Mesendoderm (in vitro differentiated cells): Measurements from ENCODE around the gene DMD.

Experiments used
- DNase-seq: peaks from one replicate; pipeline ENCODE4 v3.0.0; 2013
- H2AK5ac ChIP-seq: 2 replicates; pipeline ENCODE4 v1.6.1; 2013; ENCODE audit warnings: low read length, inconsistent platforms
- H2BK120ac ChIP-seq: 2 replicates; pipeline ENCODE4 v1.6.1; 2013; ENCODE audit warnings: low read depth, mild to moderate bottlenecking, low read length, moderate library complexity, mixed read lengths
- H2BK15ac ChIP-seq: replicated peaks from 2 replicates; pipeline ENCODE4 v1.6.1; 2013; ENCODE audit warnings: low read depth, mild to moderate bottlenecking, moderate library complexity
- H2BK5ac ChIP-seq: 2 replicates; pipeline ENCODE4 v1.6.1; 2013; ENCODE audit warnings: low read length, inconsistent platforms
- H3K18ac ChIP-seq: 2 replicates; pipeline ENCODE4 v1.6.1; 2013; ENCODE audit warnings: mild to moderate bottlenecking, low read length, mixed read lengths
- H3K23ac ChIP-seq: one replicate; pipeline ENCODE4 v1.6.1; 2013; ENCODE audit warnings: low read length
- H3K27ac ChIP-seq: 2 replicates; pipeline ENCODE4 v1.5.1; 2013; ENCODE audit warnings: low read depth, mild to moderate bottlenecking, inconsistent platforms, low read length, moderate library complexity
- H3K27me3 ChIP-seq: 2 replicates; pipeline ENCODE4 v1.6.1; 2013; ENCODE audit warnings: low read length, control low read depth, mild to moderate bottlenecking, inconsistent platforms; ENCODE audit not compliant: insufficient read depth, poor library complexity
- H3K36me3 ChIP-seq: 2 replicates; pipeline ENCODE4 v1.6.1; 2013; ENCODE audit warnings: low read length, inconsistent platforms; ENCODE audit not compliant: control insufficient read depth, insufficient read depth
- H3K4ac ChIP-seq: one replicate; pipeline ENCODE4 v1.6.1; 2013; ENCODE audit warnings: low read depth, mild to moderate bottlenecking, low read length, moderate library complexity
- H3K4me1 ChIP-seq: 2 replicates; pipeline ENCODE4 v1.6.1; 2013; ENCODE audit warnings: low read depth, low read length, inconsistent platforms; ENCODE audit not compliant: control insufficient read depth
- H3K4me2 ChIP-seq: 2 replicates; pipeline ENCODE4 v1.6.1; 2013; ENCODE audit warnings: low read length
- H3K4me3 ChIP-seq: 2 replicates; pipeline ENCODE4 v1.5.1; 2013; ENCODE audit warnings: mild to moderate bottlenecking, low read length
- H3K56ac ChIP-seq: one replicate; pipeline ENCODE4 v1.6.1; 2013; ENCODE audit warnings: low read length
- H3K79me1 ChIP-seq: 2 replicates; pipeline ENCODE4 v1.6.1; 2013; ENCODE audit warnings: low read length, inconsistent platforms
- H3K79me2 ChIP-seq: 2 replicates; pipeline ENCODE4 v1.6.1; 2013; ENCODE audit warnings: mild to moderate bottlenecking, low read length; ENCODE audit not compliant: control insufficient read depth, insufficient read depth
- H3K9ac ChIP-seq: 2 replicates; pipeline ENCODE4 v1.6.1; 2013; ENCODE audit warnings: low read length, inconsistent platforms
- H4K5ac ChIP-seq: one replicate; pipeline ENCODE4 v1.6.1; 2013; ENCODE audit warnings: low read length
- H4K8ac ChIP-seq: one replicate; pipeline ENCODE4 v1.6.1; 2013; ENCODE audit warnings: low read depth, mild to moderate bottlenecking, control low read depth, low read length, moderate library complexity
- WGBS: extraction: QIAGEN DNeasy Blood & Tissue Kit; methylation state at CpG from one replicate; pipeline ENCODE4 v1.1.7; 2013; ENCODE audit warnings: low lambda C conversion rate, missing lambda C conversion rate; ENCODE audit not compliant: insufficient coverage; ENCODE audit errors: extremely low coverage; 5-methylcytosine and 5-hydroxymethylcytosine counted together

The DMD gene

GRCh38 chrX:31255310-31256033, 1955.9 kb downstream of the DMD start:
- Histone ChIP-seq H3K4me1 (no peaks in the 10 kb centered on the region), H2BK15ac (no peak overlapping the region), H3K79me1 (no peaks in the 10 kb centered on the region), H3K79me2 (no peaks in the 10 kb centered on the region), H4K5ac (no peak overlapping the region), H3K27me3 (no peaks in the 10 kb centered on the region), H3K9ac (no peak overlapping the region), H3K4ac (no peak overlapping the region), H3K27ac (no peak overlapping the region), H3K18ac (no peak overlapping the region), H3K36me3 (peaks cover 1% of the 10 kb centered on the region), H2BK120ac (no peak overlapping the region), H3K23ac (no peak overlapping the region), H2AK5ac (no peak overlapping the region), H4K8ac (no peak overlapping the region), H3K4me3 (no peak overlapping the region), H2BK5ac (no peak overlapping the region), H3K56ac (no peak overlapping the region), H3K4me2 (no peak overlapping the region)
- no peak for DNase-seq
- no CpG with 5 or more reads among the region's 9 CpGs for WGBS

GRCh38 chrX:31252133-31252532, 1959.2 kb downstream of the DMD start:
- WGBS = no CpG with 5 or more reads among the region's 3 CpGs
- Histone ChIP-seq H3K56ac (no peak overlapping the region), H4K8ac (no peak overlapping the region)

GRCh38 chrX:31251336-31251735, 1960.0 kb downstream of the DMD start:
- no peak overlapping the region for H4K8ac ChIP-seq
- no peak overlapping the region for H4K5ac ChIP-seq

More at GRCh38 chrX:31252133-31252532, 1959.2 kb downstream of the DMD start:
- DNase-seq = no peak
- Histone ChIP-seq H3K27ac (no peak overlapping the region), H3K4me1 (no peaks in the 10 kb centered on the region), H3K27me3 (no peaks in the 10 kb centered on the region), H3K18ac (no peak overlapping the region), H2BK5ac (no peak overlapping the region), H2BK120ac (no peak overlapping the region), H3K36me3 (no peaks in the 10 kb centered on the region), H3K79me2 (no peaks in the 10 kb centered on the region), H2BK15ac (no peak overlapping the region), H3K9ac (no peak overlapping the region), H3K4me2 (no peak overlapping the region), H3K4ac (no peak overlapping the region), H4K5ac (no peak overlapping the region), H3K79me1 (no peaks in the 10 kb centered on the region), H2AK5ac (no peak overlapping the region), H3K4me3 (no peak overlapping the region), H3K23ac (no peak overlapping the region)

GRCh38 chrX:31245714-31246113, 1965.6 kb downstream of the DMD start:
- no peak overlapping the region for H3K18ac ChIP-seq
- no peak for DNase-seq
- no peak overlapping the region for H3K9ac ChIP-seq
- no peak overlapping the region for H2AK5ac ChIP-seq
- no peak overlapping the region for H3K27ac ChIP-seq
- no peaks in the 10 kb centered on the region for H3K79me1 ChIP-seq
- H4K5ac ChIP-seq = no peak overlapping the region
- no peak overlapping the region for H2BK120ac ChIP-seq
- H3K4me3 ChIP-seq = no peak overlapping the region
- H3K56ac ChIP-seq = no peak overlapping the region
- no peak overlapping the region for H2BK5ac ChIP-seq
- H3K4ac ChIP-seq = no peak overlapping the region
- H3K36me3 ChIP-seq = no peaks in the 10 kb centered on the region
- no peak overlapping the region for H4K8ac ChIP-seq
- no CpG with 5 or more reads among the region's 4 CpGs for WGBS
- no peaks in the 10 kb centered on the region for H3K4me1 ChIP-seq
- H3K4me2 ChIP-seq = no peak overlapping the region
- no peaks in the 10 kb centered on the region for H3K27me3 ChIP-seq
- no peak overlapping the region for H3K23ac ChIP-seq
- no peaks in the 10 kb centered on the region for H3K79me2 ChIP-seq
- no peak overlapping the region for H2BK15ac ChIP-seq

More at GRCh38 chrX:31251336-31251735, 1960.0 kb downstream of the DMD start:
- Histone ChIP-seq H2BK15ac (no peak overlapping the region), H3K56ac (no peak overlapping the region), H3K36me3 (no peaks in the 10 kb centered on the region), H3K23ac (no peak overlapping the region), H2BK5ac (no peak overlapping the region), H3K4me1 (no peaks in the 10 kb centered on the region), H3K4ac (no peak overlapping the region), H2BK120ac (no peak overlapping the region), H3K27me3 (no peaks in the 10 kb centered on the region), H3K79me1 (no peaks in the 10 kb centered on the region), H3K9ac (no peak overlapping the region), H3K18ac (no peak overlapping the region), H3K4me2 (no peak overlapping the region), H2AK5ac (no peak overlapping the region), H3K79me2 (no peaks in the 10 kb centered on the region), H3K27ac (no peak overlapping the region), H3K4me3 (no peak overlapping the region)
- no CpG with 5 or more reads among the region's 4 CpGs for WGBS
- DNase-seq = no peak

GRCh38 chrX:31243804-31244203, 1967.5 kb downstream of the DMD start:
- H2BK120ac ChIP-seq = no peak overlapping the region
- no peak overlapping the region for H2AK5ac ChIP-seq
- no peak overlapping the region for H4K5ac ChIP-seq
- no peak overlapping the region for H3K27ac ChIP-seq
- no peak overlapping the region for H2BK15ac ChIP-seq
- no peaks in the 10 kb centered on the region for H3K79me2 ChIP-seq
- H3K9ac ChIP-seq = no peak overlapping the region
- WGBS = no CpG with 5 or more reads among the region's 3 CpGs
- no peak overlapping the region for H4K8ac ChIP-seq
- no peak for DNase-seq
- H3K4me3 ChIP-seq = no peak overlapping the region
- H2BK5ac ChIP-seq = no peak overlapping the region
- H3K4ac ChIP-seq = no peak overlapping the region
- H3K23ac ChIP-seq = no peak overlapping the region
- H3K27me3 ChIP-seq = no peaks in the 10 kb centered on the region
- no peak overlapping the region for H3K56ac ChIP-seq
- no peak overlapping the region for H3K4me2 ChIP-seq
- H3K36me3 ChIP-seq = no peaks in the 10 kb centered on the region
- no peaks in the 10 kb centered on the region for H3K4me1 ChIP-seq
- H3K79me1 ChIP-seq = no peaks in the 10 kb centered on the region
- H3K18ac ChIP-seq = no peak overlapping the region

GRCh38 chrX:31240982-31241381, 1970.4 kb downstream of the DMD start:
- no peak overlapping the region for H3K9ac ChIP-seq
- no peak overlapping the region for H3K4me2 ChIP-seq
- H3K79me2 ChIP-seq = no peaks in the 10 kb centered on the region
- H3K27ac ChIP-seq = no peak overlapping the region
- H3K18ac ChIP-seq = no peak overlapping the region
- no peak overlapping the region for H3K4me3 ChIP-seq
- H3K79me1 ChIP-seq = no peaks in the 10 kb centered on the region
- H4K5ac ChIP-seq = no peak overlapping the region
- H3K56ac ChIP-seq = no peak overlapping the region
- H2BK5ac ChIP-seq = no peak overlapping the region
- no peak overlapping the region for H4K8ac ChIP-seq
- no peaks in the 10 kb centered on the region for H3K4me1 ChIP-seq
- H3K23ac ChIP-seq = no peak overlapping the region
- H3K4ac ChIP-seq = no peak overlapping the region
- H2BK120ac ChIP-seq = no peak overlapping the region
- no peak for DNase-seq
- H3K36me3 ChIP-seq = no peaks in the 10 kb centered on the region
- H2BK15ac ChIP-seq = no peak overlapping the region
- no CpG with 5 or more reads among the region's 3 CpGs for WGBS
- no peaks in the 10 kb centered on the region for H3K27me3 ChIP-seq
- no peak overlapping the region for H2AK5ac ChIP-seq
